GM21360 (cell line): ENCODE results near the gene PTPRZ1.
A peak's percentile ranks its signal among the peaks of the same experiment; 100 is the strongest.

Experiments used
- ATAC-seq: cut with Tn5 transposase; IDR thresholded peaks from one replicate; pipeline ENCODE4 v1.9.1; 2021; ENCODE audit warnings: mild to moderate bottlenecking, moderate library complexity; ENCODE audit not compliant: unreplicated experiment

Gene PTPRZ1

DNA sequence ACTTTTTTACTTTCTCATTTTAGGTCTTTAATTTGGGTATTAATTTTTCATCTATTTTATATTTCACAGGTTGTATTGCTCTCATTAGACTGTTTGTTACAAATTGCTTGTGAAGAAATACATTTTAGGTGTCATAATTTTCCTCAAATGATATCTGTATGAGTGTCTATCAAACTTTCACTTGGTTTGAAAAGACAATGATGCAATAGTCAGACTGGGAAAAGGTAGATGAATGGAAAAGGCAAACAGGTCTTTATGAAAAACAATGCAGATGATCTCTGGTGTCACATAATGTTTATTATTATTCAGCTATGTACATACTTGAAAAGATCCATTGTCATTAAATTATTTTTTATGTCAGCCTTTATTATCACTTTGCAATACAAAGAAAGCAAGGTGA lies 80.2 kb downstream of the PTPRZ1 start:
- ATAC-seq, result no peak

DNA sequence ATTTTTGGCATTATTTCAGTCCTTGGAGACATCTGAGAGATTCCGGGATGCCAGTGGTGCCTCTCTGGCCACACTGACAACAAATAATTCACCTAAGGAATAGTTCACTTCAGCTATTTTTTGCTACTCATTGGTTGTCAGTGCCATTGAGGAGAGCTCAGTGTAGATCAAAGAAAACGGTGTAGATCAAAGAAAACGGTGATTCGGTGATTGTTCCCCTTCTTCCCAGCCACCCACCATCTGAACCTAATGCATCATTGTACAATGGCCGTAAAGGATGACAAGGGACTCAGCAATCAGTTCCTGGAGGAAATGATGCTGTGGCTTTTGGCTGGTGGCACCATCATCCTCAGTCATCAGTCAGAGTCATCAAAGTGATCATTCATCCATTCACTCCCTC lies 80.6 kb downstream of the PTPRZ1 start:
- no peak for ATAC-seq

DNA sequence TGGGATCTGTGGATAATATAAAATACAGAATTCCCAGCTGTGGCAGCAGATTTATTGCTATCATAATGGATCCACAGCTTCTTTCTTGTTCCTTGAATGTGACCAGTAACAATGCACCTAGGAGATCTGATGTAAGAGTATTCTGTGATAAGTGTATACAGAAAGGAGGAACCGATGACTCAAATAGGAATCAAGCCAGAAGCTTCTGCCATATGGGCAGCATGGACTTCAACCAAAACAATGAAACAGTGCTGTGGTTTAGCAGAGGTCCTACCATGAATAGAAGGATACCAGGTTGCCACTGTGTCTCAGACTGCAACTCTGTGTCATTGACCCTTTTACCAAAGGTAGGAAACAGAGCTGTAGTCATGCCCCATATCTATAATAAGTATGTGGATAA lies 81.8 kb downstream of the PTPRZ1 start:
- no peak for ATAC-seq

DNA sequence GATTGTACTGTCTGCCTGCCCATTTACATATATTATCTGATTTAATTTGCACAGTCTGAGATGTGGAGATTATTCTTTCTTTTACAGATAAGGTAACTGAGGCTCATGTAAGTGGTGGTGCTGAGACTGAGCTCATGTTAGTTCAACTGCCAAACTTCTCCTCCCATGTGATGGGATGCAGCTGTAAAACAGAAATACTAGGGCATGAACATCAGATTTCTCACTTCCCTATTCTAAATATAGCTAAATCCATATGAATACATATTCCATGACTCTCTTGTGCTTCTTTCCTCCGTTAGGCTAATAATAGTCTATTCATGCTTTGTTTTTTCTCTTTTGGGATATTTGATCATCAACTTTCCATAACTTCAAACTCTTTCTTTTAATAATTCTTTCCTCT lies 84.7 kb downstream of the PTPRZ1 start:
- ATAC-seq, result no peak

DNA sequence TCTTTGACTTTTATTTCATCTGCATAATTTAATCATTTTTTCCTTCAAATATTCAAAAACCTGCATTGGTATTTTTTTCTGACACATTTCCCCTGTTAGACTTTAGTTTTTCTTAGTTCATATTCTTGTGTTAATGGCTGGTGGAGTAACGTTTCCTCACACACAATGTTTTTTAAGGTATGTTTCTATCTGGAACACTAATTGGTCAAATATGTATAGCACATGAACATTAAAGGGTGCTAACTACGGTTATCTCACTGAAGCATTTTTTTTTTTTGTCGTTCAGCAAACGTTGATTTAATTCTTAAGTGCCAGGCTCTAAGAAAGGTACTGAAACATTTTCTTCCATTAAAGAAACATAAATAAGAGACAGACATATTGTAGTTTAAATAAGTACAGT lies 87.7 kb downstream of the PTPRZ1 start:
- ATAC-seq, result no peak

DNA sequence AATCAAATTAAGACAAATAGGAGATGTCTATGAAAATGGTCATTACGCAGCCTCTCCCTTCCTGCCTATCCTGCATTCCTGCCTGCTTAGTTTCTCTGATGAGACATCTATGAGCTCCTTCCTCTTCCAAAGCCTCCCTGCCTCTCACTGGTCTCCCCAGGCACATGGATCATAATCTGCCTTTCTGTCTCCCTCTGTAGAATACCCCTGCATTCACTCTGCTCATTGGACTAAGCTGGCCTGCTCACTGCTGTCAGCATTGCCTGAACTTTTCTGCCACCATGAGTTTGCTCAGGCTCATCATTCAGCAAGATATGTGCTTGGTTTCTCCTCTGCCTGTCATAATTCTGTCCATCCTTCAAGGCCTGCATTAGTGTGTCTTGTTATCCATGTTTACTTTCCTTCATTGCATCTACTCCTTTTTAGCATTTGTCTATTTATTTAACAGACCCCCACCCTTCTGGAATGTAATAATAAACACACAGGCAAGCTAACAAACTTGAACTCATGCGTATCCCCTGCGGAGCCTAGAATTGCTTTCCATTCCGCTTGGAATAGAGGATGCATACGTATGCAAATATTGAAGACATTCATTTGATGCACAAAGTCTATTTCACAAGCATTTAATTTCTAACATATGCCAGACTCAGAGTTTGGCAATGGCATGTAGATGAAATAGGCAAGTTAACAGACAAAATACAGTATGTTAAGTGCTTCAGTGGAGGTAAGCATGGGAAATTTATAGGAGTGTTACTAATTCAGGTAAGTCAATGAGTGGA lies 88.3 kb downstream of the PTPRZ1 start:
- ATAC-seq, result no peak

DNA sequence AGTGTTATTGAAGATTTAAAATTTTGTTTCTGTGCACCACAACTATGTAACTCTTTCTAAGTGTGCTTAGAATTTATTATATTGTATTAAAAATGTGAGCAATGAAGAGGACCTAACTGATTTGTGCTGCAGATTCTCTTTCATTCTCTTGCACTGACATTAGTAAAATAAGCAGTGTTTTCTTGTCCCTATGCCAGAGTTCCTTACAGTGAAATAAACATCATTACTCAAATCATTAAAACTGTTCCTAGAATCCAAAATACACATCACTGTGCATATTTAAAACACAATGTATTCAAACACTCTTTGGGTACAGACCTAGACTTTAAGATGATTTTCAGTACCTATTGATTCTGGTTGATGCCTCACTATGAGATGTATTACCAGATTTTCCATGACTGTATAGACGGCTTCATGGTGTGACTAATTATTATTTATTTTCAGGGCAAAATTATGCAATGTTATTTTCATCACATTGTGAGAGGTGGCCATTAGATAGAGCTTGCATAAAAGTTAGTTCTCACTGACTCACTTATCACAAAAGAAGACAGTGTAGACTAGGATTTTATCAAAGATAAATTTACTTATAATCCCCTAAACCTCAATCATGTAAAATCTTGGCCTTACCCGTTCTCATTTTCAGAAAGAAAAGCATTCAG lies 93.4 kb downstream of the PTPRZ1 start:
- no peak for ATAC-seq

DNA sequence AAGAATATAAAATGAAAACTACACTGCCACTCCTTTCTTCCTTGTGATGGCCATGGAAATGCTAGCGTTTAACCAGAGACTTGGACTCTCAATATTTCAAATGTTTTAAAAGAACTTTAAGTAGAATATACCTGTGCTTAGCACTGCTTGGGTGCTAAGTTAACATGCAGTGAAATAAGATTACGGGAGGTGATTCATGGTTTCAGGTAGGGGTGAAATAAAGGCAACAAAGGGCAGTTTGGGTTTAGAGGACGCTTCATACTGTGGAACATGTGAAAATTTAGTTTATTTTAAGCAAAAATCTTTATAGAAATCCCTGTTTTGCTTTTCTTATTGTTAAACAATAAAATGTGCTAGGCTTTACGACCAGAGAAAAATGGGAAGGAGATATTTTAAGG lies 94.0 kb downstream of the PTPRZ1 start:
- ATAC-seq, result no peak

DNA sequence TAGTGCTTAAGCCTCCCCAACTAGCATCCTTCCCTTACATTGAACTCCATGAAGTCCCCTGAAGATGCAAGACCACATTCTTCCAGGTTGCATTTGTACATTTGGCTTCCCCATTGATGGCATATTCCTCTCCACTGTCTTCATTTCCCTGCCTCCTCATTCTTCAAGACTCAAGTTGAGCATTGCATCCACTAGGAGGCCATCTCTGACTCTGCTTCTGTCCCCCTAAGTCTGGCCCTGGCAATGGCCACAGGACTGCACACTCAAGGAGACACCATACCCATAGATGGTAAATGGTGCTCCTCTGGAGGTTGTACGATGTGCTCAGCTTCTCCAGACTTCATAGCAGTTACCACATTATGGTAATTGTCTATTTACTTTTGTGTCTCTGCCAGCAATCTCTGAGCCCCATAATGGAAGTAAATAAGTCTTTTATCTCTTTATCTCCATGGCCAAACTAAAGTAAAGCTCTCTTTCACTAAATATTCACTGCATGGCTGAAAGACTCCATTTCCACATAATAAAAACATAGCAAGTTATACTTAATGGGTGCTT lies 112.6 kb downstream of the PTPRZ1 start:
- ATAC-seq, result no peak

DNA sequence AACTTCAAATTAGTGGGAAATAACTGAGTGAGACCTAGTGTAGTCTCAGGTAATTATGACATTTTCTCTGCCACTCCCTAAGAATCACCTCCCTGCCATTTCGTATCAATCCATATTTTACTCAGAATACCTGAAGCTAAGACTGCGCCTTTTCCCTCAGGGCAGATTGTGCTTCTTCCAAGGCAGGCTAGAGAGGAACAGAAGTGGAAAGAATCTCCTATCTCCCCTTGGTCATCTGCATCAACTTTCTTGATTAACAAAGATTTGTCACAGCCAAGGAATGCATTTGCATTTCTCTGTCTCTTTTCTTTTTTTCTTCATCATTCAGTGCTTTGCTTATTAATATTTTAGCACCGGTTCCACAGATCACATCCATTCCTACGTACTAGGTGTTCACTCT lies 119.1 kb downstream of the PTPRZ1 start:
- no peak for ATAC-seq

DNA sequence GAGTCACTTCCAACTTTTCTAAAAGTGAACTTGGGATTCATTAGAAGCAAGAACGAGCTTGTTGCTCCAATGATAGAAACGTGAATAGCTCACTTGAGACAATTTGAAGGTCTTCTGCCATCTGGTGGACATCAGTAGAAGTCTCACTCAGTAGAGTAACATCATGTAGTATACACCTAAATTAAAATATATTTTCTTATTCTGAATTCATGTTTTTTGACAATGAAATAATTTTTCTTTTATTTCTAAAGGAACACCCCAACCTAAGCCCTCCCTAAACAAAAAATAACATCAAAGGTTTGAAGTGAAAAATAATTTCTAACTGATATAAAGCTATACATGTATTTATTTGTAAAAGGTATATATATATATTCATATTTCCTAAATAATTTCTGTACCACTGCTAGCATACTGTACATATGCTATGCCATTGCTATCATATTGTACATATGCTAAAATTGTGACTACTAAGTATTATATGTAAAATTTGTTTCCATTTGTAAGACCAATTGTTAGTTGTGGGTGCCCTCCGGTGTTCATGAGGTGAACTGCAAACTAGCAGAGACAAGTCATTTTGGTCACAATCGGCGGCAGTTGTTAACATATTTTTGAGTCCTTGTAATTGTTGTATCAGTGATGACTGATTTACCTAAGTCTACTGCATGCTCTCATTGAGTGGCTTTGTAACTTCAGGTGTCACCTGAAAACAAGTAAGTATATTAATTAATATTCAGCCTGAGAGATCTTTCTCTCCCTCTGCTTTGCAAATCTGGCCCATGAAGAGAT lies 121.9 kb downstream of the PTPRZ1 start:
- peak; percentile 96 for ATAC-seq

DNA sequence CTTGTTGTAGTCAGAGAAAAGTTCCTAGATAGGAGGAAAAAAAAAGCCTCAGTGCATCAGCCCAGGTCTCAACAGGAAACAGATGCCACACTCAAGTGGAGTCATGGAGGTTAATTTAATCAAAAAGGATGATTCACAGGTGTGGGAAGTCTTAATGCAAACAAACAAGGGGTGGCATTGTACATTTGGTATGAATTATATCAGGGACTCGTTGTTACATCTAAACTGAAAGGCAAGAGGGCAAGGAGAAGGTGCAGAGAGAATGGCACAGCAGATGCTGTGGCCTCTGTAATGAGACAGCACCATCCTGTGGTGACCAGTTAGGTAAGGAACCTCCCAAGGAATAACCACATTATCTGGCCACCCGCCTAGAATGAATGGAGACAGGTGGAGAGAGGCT lies 133.7 kb downstream of the PTPRZ1 start:
- ATAC-seq, result no peak

DNA sequence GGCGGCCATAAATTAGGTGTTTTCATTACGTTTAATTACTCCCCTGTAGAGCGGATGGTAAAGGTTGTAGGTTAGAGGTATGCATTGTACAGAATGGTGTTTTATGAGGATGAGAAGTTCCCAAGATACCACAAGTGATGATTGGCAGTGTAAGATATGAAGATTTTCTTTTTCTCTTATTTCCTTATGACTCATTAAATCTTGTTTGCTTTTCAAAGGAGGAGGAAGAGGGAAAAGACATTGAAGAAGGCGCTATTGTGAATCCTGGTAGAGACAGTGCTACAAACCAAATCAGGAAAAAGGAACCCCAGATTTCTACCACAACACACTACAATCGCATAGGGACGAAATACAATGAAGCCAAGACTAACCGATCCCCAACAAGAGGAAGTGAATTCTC lies 137.2 kb downstream of the PTPRZ1 start:
- no peak for ATAC-seq

DNA sequence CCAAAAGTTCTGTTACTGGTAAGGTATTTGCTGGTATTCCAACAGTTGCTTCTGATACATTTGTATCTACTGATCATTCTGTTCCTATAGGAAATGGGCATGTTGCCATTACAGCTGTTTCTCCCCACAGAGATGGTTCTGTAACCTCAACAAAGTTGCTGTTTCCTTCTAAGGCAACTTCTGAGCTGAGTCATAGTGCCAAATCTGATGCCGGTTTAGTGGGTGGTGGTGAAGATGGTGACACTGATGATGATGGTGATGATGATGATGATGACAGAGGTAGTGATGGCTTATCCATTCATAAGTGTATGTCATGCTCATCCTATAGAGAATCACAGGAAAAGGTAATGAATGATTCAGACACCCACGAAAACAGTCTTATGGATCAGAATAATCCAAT lies 140.1 kb downstream of the PTPRZ1 start:
- peak; percentile 65 for ATAC-seq

DNA sequence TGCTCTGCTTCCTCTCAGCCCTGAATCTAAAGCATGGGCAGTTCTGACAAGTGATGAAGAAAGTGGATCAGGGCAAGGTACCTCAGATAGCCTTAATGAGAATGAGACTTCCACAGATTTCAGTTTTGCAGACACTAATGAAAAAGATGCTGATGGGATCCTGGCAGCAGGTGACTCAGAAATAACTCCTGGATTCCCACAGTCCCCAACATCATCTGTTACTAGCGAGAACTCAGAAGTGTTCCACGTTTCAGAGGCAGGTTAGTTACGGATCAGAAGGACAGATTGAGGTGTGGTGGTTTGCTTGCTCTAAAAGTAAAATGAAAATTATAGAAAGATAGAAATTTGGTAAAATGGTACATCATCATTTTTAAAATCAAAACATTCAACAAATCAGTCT lies 140.7 kb downstream of the PTPRZ1 start:
- no peak for ATAC-seq

DNA sequence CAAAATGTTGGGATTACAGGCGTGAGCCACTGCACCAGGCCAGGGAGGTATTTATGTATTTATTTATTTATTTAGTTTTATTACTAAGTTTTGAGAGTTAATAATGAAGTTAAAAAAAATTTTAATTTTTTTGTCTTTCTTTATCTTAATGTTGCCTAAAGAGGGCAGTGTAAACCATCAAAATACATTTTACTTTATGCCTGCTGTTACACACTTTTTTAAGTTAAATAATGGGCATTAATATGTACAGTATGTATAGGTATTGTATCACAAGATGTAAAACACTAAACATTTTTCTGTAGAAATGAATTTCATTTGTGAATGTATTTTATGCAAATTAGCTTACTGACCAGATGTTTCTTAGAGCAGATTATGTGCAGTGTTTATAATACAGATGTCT lies 141.7 kb downstream of the PTPRZ1 start:
- ATAC-seq, result no peak

DNA sequence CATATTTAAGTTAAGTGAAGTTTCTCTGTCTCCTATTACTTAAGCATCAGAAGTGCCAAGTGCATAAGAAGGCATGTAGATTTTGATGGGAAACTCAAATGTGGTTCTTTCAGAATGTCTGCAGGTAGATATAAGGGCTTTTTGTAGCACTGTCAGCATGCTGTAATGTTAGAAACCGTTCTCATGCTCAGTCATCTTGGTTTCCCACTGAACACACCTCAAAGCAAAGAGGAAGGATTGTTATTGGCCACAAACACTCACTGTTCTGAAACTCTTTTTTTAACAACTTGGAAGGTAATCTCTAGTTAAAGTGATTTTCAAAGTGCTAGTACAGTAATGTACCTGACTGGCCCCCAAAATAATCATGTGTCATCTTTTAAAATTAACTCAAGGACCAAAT lies 145.1 kb downstream of the PTPRZ1 start:
- no peak for ATAC-seq

DNA sequence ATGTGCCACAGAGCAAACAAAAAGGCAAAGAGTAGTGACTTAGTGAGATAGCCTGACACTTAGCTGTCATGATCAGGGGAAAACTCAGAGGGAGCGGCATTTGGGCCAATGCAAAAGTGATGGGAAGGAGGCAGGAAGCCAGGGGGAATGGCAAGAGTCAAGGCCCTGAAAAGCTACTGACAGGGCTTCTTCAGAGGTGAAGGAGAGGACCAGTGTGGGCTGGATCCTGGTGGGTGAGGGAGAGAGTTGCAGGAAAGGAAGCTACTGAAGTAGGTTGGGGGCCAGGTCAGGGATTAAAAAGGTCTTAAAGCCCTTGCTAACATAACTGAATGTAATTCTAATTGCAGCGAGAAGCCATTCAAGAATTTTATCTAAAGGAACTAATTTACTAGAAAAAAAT lies 154.1 kb downstream of the PTPRZ1 start:
- no peak for ATAC-seq

DNA sequence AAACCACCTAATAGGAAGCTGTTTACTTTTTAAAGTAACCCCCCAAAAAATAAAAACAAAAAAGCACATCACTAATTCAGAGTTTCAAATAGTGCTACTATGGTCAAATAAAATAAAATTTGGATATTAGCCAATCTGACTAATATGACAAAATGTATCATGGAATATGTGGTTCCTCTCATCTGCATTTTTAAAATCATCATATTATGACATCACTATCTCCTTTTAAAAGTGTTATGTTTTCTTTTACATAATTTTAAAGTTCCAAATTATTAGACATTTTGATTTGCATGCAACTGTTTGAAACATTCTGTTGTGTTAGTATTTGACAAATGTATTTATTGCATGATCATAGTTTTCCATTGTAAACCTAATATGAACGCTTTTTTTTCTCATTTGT lies 160.7 kb downstream of the PTPRZ1 start:
- ATAC-seq, result no peak

DNA sequence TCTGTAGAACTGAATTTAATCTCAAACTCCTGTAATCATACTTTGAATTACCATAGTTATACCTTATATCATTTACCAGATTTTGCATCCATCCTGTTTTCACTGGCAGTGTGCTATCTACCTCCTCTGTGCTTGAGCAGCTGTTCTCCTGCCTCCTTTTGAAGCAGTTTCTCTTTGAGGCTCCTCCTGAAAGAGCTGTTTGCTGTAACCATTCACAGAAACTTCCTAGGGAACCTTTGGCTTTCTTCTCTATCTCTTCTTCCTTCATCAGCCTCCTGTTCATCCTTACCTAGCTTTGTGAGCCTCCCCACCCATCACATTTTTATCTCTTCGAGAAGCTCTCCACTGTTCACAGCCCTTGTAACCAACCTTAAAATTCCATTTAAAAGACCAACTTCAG lies 162.9 kb downstream of the PTPRZ1 start:
- ATAC-seq, result no peak

DNA sequence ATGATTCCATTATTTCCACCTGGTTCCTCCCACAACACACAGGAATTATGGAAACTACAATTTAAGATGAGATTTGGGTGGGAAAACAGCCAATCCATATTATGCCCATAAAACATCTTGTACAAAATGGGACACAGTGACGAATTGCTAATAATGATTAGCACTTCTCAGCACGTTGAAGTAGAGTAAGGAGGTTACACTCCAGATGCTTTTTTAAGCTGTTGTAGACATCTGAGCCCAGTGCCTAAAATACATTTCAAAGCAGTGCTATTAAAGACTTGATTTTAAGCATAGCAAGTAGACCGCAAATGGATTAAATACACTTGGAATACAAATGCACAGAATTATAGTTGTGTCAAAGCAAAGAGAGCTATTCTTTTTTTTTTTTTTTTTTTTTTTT lies 165.2 kb downstream of the PTPRZ1 start:
- no peak for ATAC-seq

DNA sequence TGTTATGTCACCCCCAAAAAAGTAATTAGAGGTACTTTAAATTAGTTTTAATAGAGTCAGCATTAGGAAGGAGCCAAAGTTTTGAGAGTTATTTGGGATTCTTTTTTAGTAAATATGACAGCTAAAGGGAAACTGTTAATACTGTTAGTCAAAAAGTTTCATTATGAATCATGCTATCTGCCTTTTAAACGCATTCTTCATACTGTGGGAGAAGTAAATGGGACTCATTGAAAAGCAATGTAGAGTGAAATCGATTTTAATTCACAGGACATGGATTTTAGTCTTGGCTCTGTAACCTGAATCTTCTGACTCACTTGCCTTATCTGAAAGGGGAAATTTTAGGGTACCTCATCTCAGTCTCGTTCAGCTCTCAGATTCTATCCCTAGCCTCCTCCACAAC lies 165.9 kb downstream of the PTPRZ1 start:
- ATAC-seq, result no peak
